Measurements from ENCODE around the gene RHEB. TPM values are rescaled to one million over a fixed set of nuclear protein-coding genes. Genes with fewer than 3 reads are reported as not detected.
"Not testable (repeated sequence)": the region's sequence is repeated elsewhere in the genome, so short reads cannot be mapped to it uniquely, and the experiment has no call there.

The RHEB gene
- total RNA-seq, 1 donor from 2014 or later: 84.9 TPM

- DNase-seq (ENCODE audit: extremely low read depth, low read depth, low spot score): not testable (repeated sequence)
Observed at GRCh38 chr7:151536178-151536577, 16.5 kb upstream of the RHEB start.

- DNase-seq (ENCODE audit: extremely low read depth, low read depth, low spot score): no peak
Observed at GRCh38 chr7:151529842-151530241, 10.1 kb upstream of the RHEB start.

- DNase-seq (ENCODE audit: extremely low read depth, low read depth, low spot score): no peak
Observed at GRCh38 chr7:151524845-151525244, 5.2 kb upstream of the RHEB start.

- no peak for DNase-seq (ENCODE audit: extremely low read depth, low read depth, low spot score)
Observed at GRCh38 chr7:151524331-151524730, 4.6 kb upstream of the RHEB start.

GRCh38 chr7:151520419-151521261 lies 945 bp upstream of the RHEB start:
- DNase-seq (ENCODE audit: extremely low read depth, low read depth, low spot score): no peak

GRCh38 chr7:151518947-151519764 lies 539 bp downstream of the RHEB start:
- not testable (repeated sequence) for DNase-seq (ENCODE audit: extremely low read depth, low read depth, low spot score)

GRCh38 chr7:151518105-151518946 lies 1.4 kb downstream of the RHEB start:
- DNase-seq (ENCODE audit: extremely low read depth, low read depth, low spot score): no peak

- DNase-seq (ENCODE audit: extremely low read depth, low read depth, low spot score): no peak
Observed at GRCh38 chr7:151517601-151518104, 2.0 kb downstream of the RHEB start.

GRCh38 chr7:151515276-151515565 lies 4.5 kb downstream of the RHEB start:
- DNase-seq (ENCODE audit: extremely low read depth, low read depth, low spot score): no peak

GRCh38 chr7:151514461-151515275 lies 5.0 kb downstream of the RHEB start:
- DNase-seq (ENCODE audit: extremely low read depth, low read depth, low spot score): no peak

GRCh38 chr7:151513133-151513532 lies 6.6 kb downstream of the RHEB start:
- no peak for DNase-seq (ENCODE audit: extremely low read depth, low read depth, low spot score)

- DNase-seq (ENCODE audit: extremely low read depth, low read depth, low spot score): no peak
Observed at GRCh38 chr7:151512353-151512752, 7.3 kb downstream of the RHEB start.

GRCh38 chr7:151511946-151512345 lies 7.7 kb downstream of the RHEB start:
- DNase-seq (ENCODE audit: extremely low read depth, low read depth, low spot score): no peak

GRCh38 chr7:151511270-151511669 lies 8.4 kb downstream of the RHEB start:
- no peak for DNase-seq (ENCODE audit: extremely low read depth, low read depth, low spot score)

- no peak for DNase-seq (ENCODE audit: extremely low read depth, low read depth, low spot score)
Observed at GRCh38 chr7:151509670-151510333, 9.9 kb downstream of the RHEB start.

- DNase-seq (ENCODE audit: extremely low read depth, low read depth, low spot score): no peak
Observed at GRCh38 chr7:151508991-151509390, 10.7 kb downstream of the RHEB start.

GRCh38 chr7:151507806-151508205 lies 11.9 kb downstream of the RHEB start:
- DNase-seq (ENCODE audit: extremely low read depth, low read depth, low spot score): no peak

- DNase-seq (ENCODE audit: extremely low read depth, low read depth, low spot score): no peak
Observed at GRCh38 chr7:151506901-151507382, 12.8 kb downstream of the RHEB start.

- DNase-seq (ENCODE audit: extremely low read depth, low read depth, low spot score): no peak
Observed at GRCh38 chr7:151505836-151506468, 13.7 kb downstream of the RHEB start.
